NB4 (cell line): ENCODE measurements around the gene TXLNG.

Experiments
- POLR2A ChIP-seq: IDR thresholded peaks from 2 replicates; pipeline ENCODE4 v1.6.1; 2011; ENCODE audit warnings: mild to moderate bottlenecking; ENCODE audit not compliant: insufficient read length; ENCODE audit errors: extremely low read depth
- TF ChIP-seq, protein P1 (sequence below): IDR thresholded peaks from one replicate; pipeline ENCODE4 v1.5.1; 2012; ENCODE audit warnings: low read depth, low read length

- TF ChIP-seq POLR2A, result no peak
- TF ChIP-seq, protein P1, sequence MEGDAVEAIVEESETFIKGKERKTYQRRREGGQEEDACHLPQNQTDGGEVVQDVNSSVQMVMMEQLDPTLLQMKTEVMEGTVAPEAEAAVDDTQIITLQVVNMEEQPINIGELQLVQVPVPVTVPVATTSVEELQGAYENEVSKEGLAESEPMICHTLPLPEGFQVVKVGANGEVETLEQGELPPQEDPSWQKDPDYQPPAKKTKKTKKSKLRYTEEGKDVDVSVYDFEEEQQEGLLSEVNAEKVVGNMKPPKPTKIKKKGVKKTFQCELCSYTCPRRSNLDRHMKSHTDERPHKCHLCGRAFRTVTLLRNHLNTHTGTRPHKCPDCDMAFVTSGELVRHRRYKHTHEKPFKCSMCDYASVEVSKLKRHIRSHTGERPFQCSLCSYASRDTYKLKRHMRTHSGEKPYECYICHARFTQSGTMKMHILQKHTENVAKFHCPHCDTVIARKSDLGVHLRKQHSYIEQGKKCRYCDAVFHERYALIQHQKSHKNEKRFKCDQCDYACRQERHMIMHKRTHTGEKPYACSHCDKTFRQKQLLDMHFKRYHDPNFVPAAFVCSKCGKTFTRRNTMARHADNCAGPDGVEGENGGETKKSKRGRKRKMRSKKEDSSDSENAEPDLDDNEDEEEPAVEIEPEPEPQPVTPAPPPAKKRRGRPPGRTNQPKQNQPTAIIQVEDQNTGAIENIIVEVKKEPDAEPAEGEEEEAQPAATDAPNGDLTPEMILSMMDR, result no peak
These were observed 81.7 kb downstream of the TXLNG start for GRCh38 chrX:16867947-16868346.
